ENCODE results near the gene IQGAP1.

Gene IQGAP1

DNA sequence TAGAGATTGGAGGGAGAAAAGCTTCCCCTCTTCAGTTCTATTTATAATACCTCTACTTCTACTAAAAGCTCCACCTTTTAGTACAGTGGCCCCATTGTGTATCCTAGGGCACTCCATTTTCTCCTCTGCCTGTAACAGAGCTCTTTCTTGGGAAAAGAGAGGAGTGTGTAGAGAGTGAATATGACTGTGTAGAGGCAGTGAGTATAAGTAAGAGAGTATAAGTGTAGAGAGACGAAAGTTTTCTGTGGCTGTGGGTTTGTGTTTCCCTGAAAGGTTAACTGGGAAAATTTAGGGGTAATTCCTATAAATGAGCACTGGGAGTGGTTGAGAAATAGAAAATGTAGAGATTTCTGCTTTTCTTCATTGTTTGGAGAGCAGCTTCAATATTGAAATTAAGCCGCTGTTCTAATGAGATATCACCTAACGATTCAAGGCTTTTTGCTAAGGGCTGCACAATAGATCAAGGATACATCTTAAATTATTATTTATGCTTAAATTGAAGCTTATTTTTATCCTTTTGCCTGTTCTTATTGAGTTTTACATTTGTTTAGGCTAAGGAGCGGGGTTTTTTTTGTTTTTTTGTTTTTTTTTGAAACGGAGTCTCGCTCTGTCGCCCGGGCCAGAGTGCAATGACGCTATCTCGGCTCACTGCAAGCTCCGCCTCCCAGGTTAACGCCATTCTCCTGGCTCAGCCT lies 6.9 kb downstream of the IQGAP1 start:
- no peak for TF ChIP-seq SNAI2 (CRISPR knock-in tag; IDR thresholded peaks at IDR 0.05)
- TF ChIP-seq TOX (CRISPR knock-in tag; IDR thresholded peaks at IDR 0.05; ENCODE audit: borderline replicate concordance): no peak
- TF ChIP-seq GLIS3 (CRISPR knock-in tag; IDR thresholded peaks at IDR 0.05): no peak
- no peak for TF ChIP-seq TCF4 (CRISPR knock-in tag; IDR thresholded peaks at IDR 0.05; ENCODE audit: borderline replicate concordance)
- TF ChIP-seq, protein P1, sequence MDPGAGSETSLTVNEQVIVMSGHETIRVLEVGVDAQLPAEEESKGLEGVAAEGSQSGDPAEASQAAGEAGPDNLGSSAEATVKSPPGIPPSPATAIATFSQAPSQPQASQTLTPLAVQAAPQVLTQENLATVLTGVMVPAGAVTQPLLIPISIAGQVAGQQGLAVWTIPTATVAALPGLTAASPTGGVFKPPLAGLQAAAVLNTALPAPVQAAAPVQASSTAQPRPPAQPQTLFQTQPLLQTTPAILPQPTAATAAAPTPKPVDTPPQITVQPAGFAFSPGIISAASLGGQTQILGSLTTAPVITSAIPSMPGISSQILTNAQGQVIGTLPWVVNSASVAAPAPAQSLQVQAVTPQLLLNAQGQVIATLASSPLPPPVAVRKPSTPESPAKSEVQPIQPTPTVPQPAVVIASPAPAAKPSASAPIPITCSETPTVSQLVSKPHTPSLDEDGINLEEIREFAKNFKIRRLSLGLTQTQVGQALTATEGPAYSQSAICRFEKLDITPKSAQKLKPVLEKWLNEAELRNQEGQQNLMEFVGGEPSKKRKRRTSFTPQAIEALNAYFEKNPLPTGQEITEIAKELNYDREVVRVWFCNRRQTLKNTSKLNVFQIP (CRISPR knock-in tag; IDR thresholded peaks at IDR 0.05; ENCODE audit: borderline replicate concordance, low read depth): no peak
- TF ChIP-seq ZFP30 (CRISPR knock-in tag; IDR thresholded peaks at IDR 0.05): no peak
- no peak for TF ChIP-seq ZFP3 (CRISPR knock-in tag; IDR thresholded peaks at IDR 0.05)
- no peak for TF ChIP-seq ZC3H10 (CRISPR knock-in tag; IDR thresholded peaks at IDR 0.05)
- no peak for TF ChIP-seq ARNTL (CRISPR knock-in tag; IDR thresholded peaks at IDR 0.05; ENCODE audit: borderline replicate concordance, low read depth)
- TF ChIP-seq ZNF8 (CRISPR knock-in tag; IDR thresholded peaks at IDR 0.05): no peak
- TF ChIP-seq CSDC2 (CRISPR knock-in tag; IDR thresholded peaks at IDR 0.05): no peak

DNA sequence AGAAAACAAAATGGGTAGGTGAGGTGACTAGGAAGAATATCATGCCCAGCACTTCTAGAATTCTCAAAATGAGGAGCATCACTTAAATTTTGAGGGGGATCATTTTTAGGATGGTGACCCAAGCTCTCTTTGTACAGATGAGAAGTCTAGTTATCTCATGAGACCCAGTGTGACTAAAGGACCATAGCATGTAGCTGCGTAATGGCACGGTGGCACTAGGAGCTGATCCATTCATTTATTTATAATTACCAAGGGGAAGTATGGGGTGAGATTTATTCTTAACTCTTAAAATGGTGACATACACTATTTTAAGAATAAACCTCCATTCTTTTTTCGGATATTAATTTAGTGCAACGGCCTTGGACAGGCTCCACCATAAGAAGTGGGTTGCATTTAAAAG lies 8.3 kb downstream of the IQGAP1 start:
- no peak for ATAC-seq
- no peak for TF ChIP-seq SNAI2 (CRISPR knock-in tag; IDR thresholded peaks at IDR 0.05)
- TF ChIP-seq BACH2 (CRISPR knock-in tag; IDR thresholded peaks at IDR 0.05; ENCODE audit: borderline replicate concordance): no peak

More for the DNA sequence above, 6.9 kb downstream of the IQGAP1 start:
- ATAC-seq: peak; percentile 32

DNA sequence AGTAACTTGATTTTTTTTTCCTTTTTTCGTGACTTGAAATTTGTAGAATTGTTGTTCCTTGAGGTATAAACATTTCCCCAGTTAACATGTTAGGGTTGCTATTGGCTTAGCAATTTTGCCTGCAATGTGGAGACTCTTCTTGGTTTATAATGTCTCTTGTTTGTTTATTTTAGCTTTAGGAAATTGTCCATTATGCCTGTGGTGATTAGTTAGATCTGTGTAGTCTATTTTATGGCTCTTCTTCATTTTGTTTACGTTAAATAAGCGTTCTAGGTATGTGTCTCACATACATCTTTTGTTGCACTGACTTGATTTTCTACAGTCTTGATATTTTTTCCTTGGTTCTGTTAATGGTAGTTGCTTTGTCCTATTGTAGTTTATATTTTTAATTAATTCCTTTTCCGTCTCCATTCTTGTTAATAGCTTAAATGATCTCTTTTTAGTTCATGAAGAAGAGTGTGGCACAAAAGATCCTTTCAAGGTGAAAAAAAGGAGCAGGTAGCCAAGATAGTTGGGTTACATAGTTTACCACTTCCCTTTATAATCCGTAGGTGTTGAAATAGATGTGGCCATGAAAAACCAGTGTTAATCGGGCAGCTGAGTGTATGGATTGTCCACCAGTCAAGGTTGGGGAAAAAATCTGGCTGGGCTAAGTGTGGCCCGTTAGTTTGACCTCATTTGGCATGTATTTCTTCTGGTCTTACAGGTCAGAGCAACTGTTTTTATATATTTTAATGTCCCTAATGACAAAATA lies 12.1 kb downstream of the IQGAP1 start:
- no peak for TF ChIP-seq TSHZ2 (CRISPR knock-in tag; IDR thresholded peaks at IDR 0.05)
- TF ChIP-seq SNAI2 (CRISPR knock-in tag; IDR thresholded peaks at IDR 0.05): no peak
- no peak for TF ChIP-seq ZFP3 (CRISPR knock-in tag; IDR thresholded peaks at IDR 0.05)
- no peak for TF ChIP-seq ISL1 (CRISPR knock-in tag; IDR thresholded peaks at IDR 0.05)
- TF ChIP-seq ARNTL (CRISPR knock-in tag; IDR thresholded peaks at IDR 0.05; ENCODE audit: borderline replicate concordance, low read depth): no peak
- no peak for TF ChIP-seq TOX (CRISPR knock-in tag; IDR thresholded peaks at IDR 0.05; ENCODE audit: borderline replicate concordance)
- TF ChIP-seq TCF4 (CRISPR knock-in tag; IDR thresholded peaks at IDR 0.05; ENCODE audit: borderline replicate concordance): no peak
- no peak for TF ChIP-seq ZFP30 (CRISPR knock-in tag; IDR thresholded peaks at IDR 0.05)
- no peak for TF ChIP-seq ZC3H10 (CRISPR knock-in tag; IDR thresholded peaks at IDR 0.05)
- TF ChIP-seq ZNF565 (CRISPR knock-in tag; conservative IDR thresholded peaks at IDR 0.05; ENCODE audit: low read depth): no peak
- no peak for TF ChIP-seq ZNF70 (CRISPR knock-in tag; IDR thresholded peaks at IDR 0.05)
- TF ChIP-seq, protein P1 (CRISPR knock-in tag; IDR thresholded peaks at IDR 0.05; ENCODE audit: borderline replicate concordance, low read depth): no peak
- no peak for TF ChIP-seq CREB5 (CRISPR knock-in tag; IDR thresholded peaks at IDR 0.05; ENCODE audit: low read depth)
- no peak for TF ChIP-seq RARB (CRISPR knock-in tag; IDR thresholded peaks at IDR 0.05)
- no peak for TF ChIP-seq ZNF8 (CRISPR knock-in tag; IDR thresholded peaks at IDR 0.05)
- no peak for TF ChIP-seq OSR1 (CRISPR knock-in tag; IDR thresholded peaks at IDR 0.05)
- TF ChIP-seq PPARA (CRISPR knock-in tag; IDR thresholded peaks at IDR 0.05; ENCODE audit: borderline replicate concordance): no peak
- no peak for TF ChIP-seq BACH2 (CRISPR knock-in tag; IDR thresholded peaks at IDR 0.05; ENCODE audit: borderline replicate concordance)
- TF ChIP-seq CSDC2 (CRISPR knock-in tag; IDR thresholded peaks at IDR 0.05): no peak
- no peak; the same call in 2 of the 3 replicates for ATAC-seq
